Lower leg skin (tissue), 4 donors: ENCODE measurements around the gene LANCL2. TPM values are rescaled to one million over a fixed set of nuclear protein-coding genes. Genes with fewer than 3 reads are reported as not detected.
"Not testable (repeated sequence)": the region's sequence is repeated elsewhere in the genome, so short reads cannot be mapped to it uniquely, and the experiment has no call there.

Experiments
- DNase-seq, 2 donors: peaks; one replicate each; pipeline ENCODE4 v3.0.0-alpha.2; 2019; ENCODE audit warnings: low spot score in 2 of 2
- H3K4me3 ChIP-seq: fragments of 200-600 bp; sonication (generic); 2 replicates; pipeline ENCODE4 v1.5.1; 2017; ENCODE audit warnings: mild to moderate bottlenecking, low read depth; ENCODE audit not compliant: poor library complexity, severe bottlenecking
- CTCF ChIP-seq, 3 donors: fragments of 450-650 bp; IDR thresholded peaks; one replicate each; pipeline ENCODE4 v1.5.1; 2016; ENCODE audit warnings: antibody characterized with exemption in 3 of 3, mild to moderate bottlenecking in 3 of 3, moderate library complexity in 2 of 3
- POLR2A ChIP-seq, 2 donors: fragments of 450-650 bp; IDR thresholded peaks; one replicate each; pipeline ENCODE4 v1.6.1; 2016 to 2017; ENCODE audit warnings: antibody characterized with exemption in 2 of 2, mild to moderate bottlenecking in 1 of 2, moderate library complexity in 1 of 2
- WGBS, 2 donors: methylation state at CpG; one replicate each; pipeline ENCODE4 v1.1.5; 2018; 5-methylcytosine and 5-hydroxymethylcytosine counted together
- intact Hi-C: fragments of 100-400 bp; cut with DNase I; formaldehyde crosslinking; loops from one replicate; pipeline ENCODE4 v1.15.0; 2023; ENCODE audit warnings: low total_unique reads
- total RNA-seq, 4 donors: library from RNA; depleted of rRNA; stranded (reverse); fragments of >200 nt; gene quantifications; one replicate each; pipeline ENCODE4 v1.1.0, GENCODE V29; 2016

LANCL2 gene
- total RNA-seq, 4 donors from 2014 or later, result 7.7 to 13.4 (median 11.4) TPM

- no peak overlapping the region for H3K4me3 ChIP-seq
- no peak for DNase-seq
- intact Hi-C loops, result no loop called here
- TF ChIP-seq CTCF (IDR thresholded peaks at IDR 0.05), result no peak
- no peak for TF ChIP-seq POLR2A (IDR thresholded peaks at IDR 0.05)
- WGBS, 2 donors, result 98 to 99% methylated on average over 4 of the region's 4 CpGs
These were observed 21.4 kb downstream of the LANCL2 start for GRCh38 chr7:55386541-55386940.

- intact Hi-C loops, result no loop called here
- TF ChIP-seq CTCF (IDR thresholded peaks at IDR 0.05) (no peak), POLR2A (IDR thresholded peaks at IDR 0.05) (no peak)
- 88 to 91% methylated on average over 7 of the region's 7 CpGs for whole genome bisulfite sequencing, 2 donors
These were observed 22.2 kb downstream of the LANCL2 start for GRCh38 chr7:55387062-55387965.

DNA sequence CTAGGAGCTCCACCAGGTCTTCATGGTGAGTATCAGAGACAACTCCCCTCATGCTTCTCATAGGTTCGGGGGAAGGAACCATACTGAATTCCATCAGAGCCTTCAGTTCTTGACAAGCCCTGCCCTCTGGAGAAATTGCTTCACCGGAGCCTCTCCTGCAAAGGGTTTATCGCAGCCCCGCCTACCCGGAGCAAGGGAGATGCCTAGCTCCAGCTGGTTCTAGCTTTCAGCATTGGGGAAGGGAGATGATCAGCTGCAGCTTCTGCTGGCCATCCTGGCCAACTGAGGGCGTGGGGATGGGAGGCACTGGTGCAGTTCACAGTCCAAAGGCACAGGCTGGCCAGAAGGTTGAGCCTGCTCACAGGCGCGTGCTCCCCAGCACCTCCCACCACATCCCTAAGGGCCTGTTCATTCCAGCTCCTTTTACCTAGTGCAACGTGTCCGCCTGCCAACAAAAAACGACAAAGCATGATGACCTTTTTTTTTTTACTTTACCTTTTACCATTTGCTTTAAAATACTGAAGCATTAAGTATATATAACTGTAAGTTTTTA is 31.2 kb downstream of the LANCL2 start:
- H3K4me3 ChIP-seq, result no peak overlapping the region
- intact Hi-C loops, result no loop called here
- WGBS, 2 donors, result 79 to 86% methylated on average over 11 of the region's 11 CpGs
- TF ChIP-seq CTCF (IDR thresholded peaks at IDR 0.05), result no peak
- no peak for TF ChIP-seq POLR2A (IDR thresholded peaks at IDR 0.05)
- DNase-seq, result no peak

More at GRCh38 chr7:55387062-55387965, 22.2 kb downstream of the LANCL2 start:
- no peak overlapping the region for H3K4me3 ChIP-seq
- no peak for DNase-seq

DNA sequence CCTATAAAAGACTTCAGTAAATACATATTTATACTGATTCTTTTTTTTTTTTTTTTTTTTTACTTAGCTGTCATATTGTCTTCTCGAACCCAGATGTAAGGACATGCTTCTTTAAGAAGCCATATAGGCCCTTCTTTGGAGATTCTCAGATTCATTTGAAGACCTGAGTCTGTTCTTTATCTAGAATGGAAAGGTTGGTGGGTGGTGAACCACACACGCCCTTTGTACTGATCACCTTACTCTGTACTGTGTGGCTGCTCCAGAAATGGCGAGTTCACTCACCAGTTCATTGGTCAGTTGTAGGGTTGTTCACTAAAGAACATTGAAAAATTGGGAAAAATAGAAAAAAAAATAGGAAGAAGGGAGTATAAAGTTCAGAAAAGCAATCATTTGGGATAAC is 32.5 kb downstream of the LANCL2 start:
- no peak for DNase-seq
- TF ChIP-seq POLR2A (IDR thresholded peaks at IDR 0.05) (no peak), CTCF (IDR thresholded peaks at IDR 0.05) (no peak)
- no peak overlapping the region for H3K4me3 ChIP-seq
- 96 to 97% methylated on average over 3 of the region's 3 CpGs for WGBS, 2 donors
- intact Hi-C loops, result no loop called here

DNA sequence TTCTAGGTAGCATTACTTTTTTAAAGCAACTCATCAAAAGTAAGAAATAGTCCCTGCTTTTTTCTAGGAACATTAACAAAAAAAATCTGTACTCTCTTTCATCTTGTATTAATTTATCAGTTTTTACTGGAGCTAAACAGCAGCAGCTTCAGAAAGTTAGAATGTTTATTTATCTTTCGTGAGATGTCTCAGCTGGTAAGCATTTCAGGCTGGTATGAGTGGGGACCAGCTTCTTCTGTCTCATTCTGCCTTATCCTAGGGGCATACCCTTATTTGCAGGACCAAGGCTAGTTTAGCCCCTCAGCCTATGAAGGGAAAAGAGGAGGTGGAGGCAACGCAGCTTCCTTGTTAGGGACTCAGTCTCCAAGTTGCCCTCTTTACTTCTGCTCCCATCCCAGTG is 35.1 kb downstream of the LANCL2 start:
- TF ChIP-seq POLR2A (IDR thresholded peaks at IDR 0.05) (no peak), CTCF (IDR thresholded peaks at IDR 0.05) (no peak)
- H3K4me3 ChIP-seq, result no peak overlapping the region
- whole genome bisulfite sequencing, 2 donors, result 85 to 92% methylated on average over 2 of the region's 2 CpGs
- no peak for DNase-seq
- intact Hi-C loops, result no loop called here

DNA sequence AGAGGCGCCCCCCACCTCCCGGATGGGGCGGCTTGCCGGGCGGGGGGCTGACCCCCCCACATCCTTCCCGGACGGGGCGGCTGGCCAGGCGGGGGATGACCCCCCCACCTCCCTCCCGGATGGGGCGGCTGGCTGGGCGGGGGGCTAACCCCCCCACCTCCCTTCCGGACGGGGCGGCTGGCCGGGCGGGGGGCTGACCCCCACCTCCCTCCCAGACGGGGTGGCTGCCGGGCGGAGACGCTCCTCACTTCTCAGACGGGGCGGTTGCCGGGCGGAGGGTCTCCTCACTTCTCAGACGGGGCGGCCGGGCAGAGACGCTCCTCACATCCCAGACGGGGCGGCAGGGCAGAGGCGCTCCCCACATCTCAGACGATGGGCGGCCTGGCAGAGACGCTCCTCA is 37.4 kb downstream of the LANCL2 start:
- H3K4me3 ChIP-seq, intact Hi-C loops, DNase-seq: not testable (repeated sequence)
- no CpG with 5 or more reads among the region's 35 CpGs for WGBS, 2 donors
